BE2C (cell line): Measurements from ENCODE around the gene DNPEP.

Experiments used
- DNase-seq: peaks from one replicate; pipeline ENCODE4 v3.0.0-alpha.2; 2020
- H3K27me3 ChIP-seq: fragments of 250-450 bp; sonication (Bioruptor Pico); 2 replicates; pipeline ENCODE4 v1.5.1; 2020; ENCODE audit warnings: mild to moderate bottlenecking
- H3K36me3 ChIP-seq: fragments of 250-450 bp; sonication (Bioruptor Pico); 2 replicates; pipeline ENCODE4 v1.5.1; 2020; ENCODE audit warnings: mild to moderate bottlenecking
- H3K4me1 ChIP-seq: fragments of 250-450 bp; sonication (Bioruptor Pico); 2 replicates; pipeline ENCODE4 v1.5.1; 2020
- H3K4me3 ChIP-seq: 2 replicates; pipeline ENCODE4 v1.5.1; 2011; ENCODE audit warnings: low read depth, low read length
- H3K9me3 ChIP-seq: fragments of 250-450 bp; sonication (Bioruptor Pico); 2 replicates; pipeline ENCODE4 v1.5.1; 2020
- CTCF ChIP-seq: IDR thresholded peaks from 2 replicates; pipeline ENCODE4 v1.5.1; 2012; ENCODE audit warnings: mild to moderate bottlenecking, low read depth, low read length

DNPEP gene

GRCh38 chr2:219350215-219350614, 37.5 kb downstream of the DNPEP start:
- TF ChIP-seq CTCF, result no peak
- H3K27me3 ChIP-seq, result no peaks in the 10 kb centered on the region
- no peaks in the 10 kb centered on the region for H3K9me3 ChIP-seq
- no peaks in the 10 kb centered on the region for H3K36me3 ChIP-seq
- no peak for DNase-seq
- no peaks in the 10 kb centered on the region; the same call in 1 of the 2 replicates for H3K4me1 ChIP-seq
- no peak overlapping the region for H3K4me3 ChIP-seq

- Histone ChIP-seq H3K36me3 (no peaks in the 10 kb centered on the region), H3K4me3 (no peak overlapping the region), H3K27me3 (no peaks in the 10 kb centered on the region), H3K4me1 (peaks cover 6% of the 10 kb centered on the region), H3K9me3 (no peaks in the 10 kb centered on the region)
- peak; percentile 9 for TF ChIP-seq CTCF
- DNase-seq, result peak; percentile 58
Measured at GRCh38 chr2:219344751-219345430, 42.8 kb downstream of the DNPEP start.

GRCh38 chr2:219335373-219335786, 52.3 kb downstream of the DNPEP start:
- Histone ChIP-seq H3K9me3 (no peaks in the 10 kb centered on the region), H3K4me1 (no peaks in the 10 kb centered on the region), H3K36me3 (no peaks in the 10 kb centered on the region), H3K27me3 (no peaks in the 10 kb centered on the region), H3K4me3 (no peak overlapping the region)
- DNase-seq, result no peak
- no peak for TF ChIP-seq CTCF

GRCh38 chr2:219334076-219334475, 53.6 kb downstream of the DNPEP start:
- Histone ChIP-seq H3K36me3 (no peaks in the 10 kb centered on the region), H3K9me3 (no peaks in the 10 kb centered on the region), H3K4me3 (no peak overlapping the region), H3K4me1 (no peaks in the 10 kb centered on the region), H3K27me3 (no peaks in the 10 kb centered on the region)
- no peak for DNase-seq
- no peak for TF ChIP-seq CTCF

- TF ChIP-seq CTCF, result no peak
- H3K4me3 ChIP-seq, result no peak within 1 kb of the TSS
Measured at GRCh38 chr2:219332542-219332941, 55.2 kb downstream of the DNPEP start, which contains the start of gene RESP18. TSS of gene RESP18 (minus strand) at chr2:219332744.

GRCh38 chr2:219331560-219332213, 56.0 kb downstream of the DNPEP start:
- Histone ChIP-seq H3K4me1 (no peaks in the 10 kb centered on the region), H3K4me3 (no peak overlapping the region), H3K27me3 (no peaks in the 10 kb centered on the region), H3K9me3 (no peaks in the 10 kb centered on the region), H3K36me3 (no peaks in the 10 kb centered on the region)
- DNase-seq, result no peak
- no peak for TF ChIP-seq CTCF

More at GRCh38 chr2:219332542-219332941, 55.2 kb downstream of the DNPEP start, which contains the start of gene RESP18:
- H3K9me3 ChIP-seq, result no peaks in the 10 kb centered on the region
- no peaks in the 10 kb centered on the region for H3K4me1 ChIP-seq
- DNase-seq, result no peak
- H3K36me3 ChIP-seq, result no peaks in the 10 kb centered on the region
- no peaks in the 10 kb centered on the region for H3K27me3 ChIP-seq
